Measurements from ENCODE around the gene YAP1.

The YAP1 gene

DNA sequence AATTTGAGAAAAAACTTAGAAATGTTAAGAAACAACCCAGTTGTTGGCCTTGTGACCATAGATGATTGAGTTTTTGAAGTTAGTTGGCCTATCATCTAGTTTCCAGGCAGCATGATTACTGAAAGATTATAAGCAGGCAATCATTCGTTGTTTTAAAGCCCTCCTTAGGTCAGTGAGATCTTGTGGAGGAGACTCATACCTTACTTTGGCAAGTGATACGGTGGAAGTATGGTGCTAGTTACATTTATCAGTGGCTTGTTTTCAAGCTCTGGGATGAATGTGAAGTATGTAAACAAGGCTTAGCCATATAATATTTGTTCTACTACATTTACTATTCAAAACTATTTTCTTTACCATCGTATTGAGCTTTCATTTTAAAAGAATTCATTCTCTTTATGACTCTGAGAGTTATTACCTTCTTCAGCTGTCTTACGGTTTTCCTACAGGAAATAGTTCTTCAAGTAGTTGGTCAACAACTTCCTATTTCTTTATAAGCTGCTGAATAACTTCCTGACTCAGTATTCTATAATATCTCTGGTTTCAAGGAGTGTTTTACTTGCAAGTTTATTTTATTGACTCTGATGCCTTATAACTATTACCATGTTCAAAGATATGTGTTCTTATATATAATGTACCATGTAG is 7.3 kb downstream of the YAP1 start:
- DNase-seq (ENCODE audit: low read depth, low spot score), result no peak

DNA sequence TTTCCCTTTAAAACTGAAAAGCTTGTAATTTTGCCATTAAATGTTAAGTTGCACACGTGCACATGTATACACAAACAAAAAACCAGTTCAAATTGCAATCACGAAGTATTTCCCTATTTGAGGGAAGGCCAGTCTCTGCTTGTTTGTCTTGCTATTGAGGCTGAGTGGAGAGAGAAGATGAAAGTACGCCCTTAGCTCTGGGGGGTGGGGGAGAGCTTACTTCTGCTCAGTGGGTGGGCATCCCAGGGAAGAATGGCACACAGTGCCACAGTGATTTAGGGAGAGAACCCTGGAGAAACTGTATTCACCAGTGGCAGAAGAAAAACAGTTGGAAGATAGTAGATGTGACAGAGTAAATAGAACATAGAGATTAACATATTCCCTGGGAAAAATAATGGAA is 8.7 kb downstream of the YAP1 start:
- DNase-seq (ENCODE audit: low read depth, low spot score), result no peak

DNA sequence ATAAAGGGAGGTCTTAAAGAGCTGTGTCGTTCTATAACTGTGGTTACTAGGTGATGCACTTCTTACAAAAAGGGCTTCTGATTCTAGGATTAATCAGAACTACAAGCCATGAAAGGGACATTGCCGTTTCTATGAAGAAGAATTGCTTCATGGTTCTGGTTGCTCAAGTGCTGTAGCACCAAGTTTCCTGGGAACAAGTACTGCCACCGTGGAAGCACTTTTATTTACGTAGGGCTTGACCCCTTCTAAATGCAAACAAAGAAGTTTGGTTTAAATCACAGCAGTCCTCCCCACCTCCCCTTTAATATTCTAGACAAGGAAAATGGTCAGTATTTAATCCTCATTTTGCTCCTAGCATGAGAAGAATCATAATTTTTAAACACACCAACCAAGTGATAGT is 9.8 kb downstream of the YAP1 start:
- DNase-seq (ENCODE audit: low read depth, low spot score), result no peak

DNA sequence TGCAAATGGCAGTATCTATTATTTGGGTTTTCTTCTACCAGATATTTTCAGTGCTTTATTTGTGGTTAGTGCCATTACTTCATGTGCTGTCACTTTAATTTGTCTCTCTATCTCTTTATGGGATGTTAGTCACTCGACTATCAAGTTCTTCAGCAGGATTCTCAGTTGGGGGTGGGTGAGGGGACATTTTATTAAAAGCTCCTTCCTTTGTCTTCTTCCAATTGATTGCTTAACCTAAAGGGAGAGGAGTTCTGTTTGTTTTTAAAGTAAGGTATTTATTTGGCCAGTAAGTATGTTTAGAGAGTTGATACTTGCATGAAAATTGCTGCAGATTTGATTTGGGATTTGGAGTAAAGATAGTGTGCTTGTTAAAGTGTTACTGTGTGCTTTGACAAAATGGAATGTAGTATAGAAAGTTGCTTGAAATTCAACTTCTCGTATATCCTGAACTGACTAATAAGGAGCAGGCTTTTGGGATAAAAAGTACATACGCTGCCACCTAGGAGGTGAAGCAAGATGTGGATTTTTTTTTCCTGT is 10.3 kb downstream of the YAP1 start:
- DNase-seq (ENCODE audit: low read depth, low spot score), result no peak

DNA sequence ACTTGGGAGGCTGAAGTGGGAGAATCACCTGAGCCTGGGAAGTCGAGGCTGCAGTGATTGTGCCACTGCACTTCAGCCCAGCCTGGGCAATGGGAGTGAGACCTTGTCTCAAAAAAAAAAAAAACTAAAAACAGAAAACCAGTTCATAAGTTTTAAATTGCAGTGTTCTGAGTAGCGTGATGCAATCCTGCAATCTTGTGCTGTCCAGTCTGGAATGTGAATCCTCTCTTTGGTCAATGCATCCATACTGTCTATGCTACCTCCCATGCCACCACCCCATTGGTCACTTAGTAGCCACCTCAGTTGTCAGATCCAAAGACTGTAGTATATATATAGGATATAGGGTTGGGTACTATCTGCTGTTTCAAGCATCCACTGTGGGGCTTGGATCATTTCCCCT is 11.1 kb downstream of the YAP1 start:
- no peak for DNase-seq (ENCODE audit: low read depth, low spot score)

DNA sequence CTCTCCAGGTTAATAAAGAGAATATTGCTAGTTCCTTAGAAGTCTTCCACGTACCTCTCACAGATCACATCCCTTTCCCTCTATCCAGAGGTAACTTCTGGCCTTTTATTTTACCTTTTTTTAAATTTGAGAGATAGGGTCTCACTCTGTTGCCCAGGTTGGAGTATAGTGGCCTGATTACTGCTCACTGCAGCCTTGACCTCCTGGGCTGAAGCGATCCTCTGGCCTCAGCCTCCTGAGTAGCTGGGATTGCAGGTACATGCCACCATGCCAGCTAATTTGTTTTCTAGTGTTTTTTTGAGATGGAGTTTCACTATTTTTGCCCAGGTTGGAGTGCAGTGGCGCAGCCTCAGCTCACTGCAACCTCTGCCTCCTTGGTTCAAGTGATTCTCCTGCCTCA is 24.4 kb downstream of the YAP1 start:
- DNase-seq (ENCODE audit: low read depth, low spot score), result no peak

DNA sequence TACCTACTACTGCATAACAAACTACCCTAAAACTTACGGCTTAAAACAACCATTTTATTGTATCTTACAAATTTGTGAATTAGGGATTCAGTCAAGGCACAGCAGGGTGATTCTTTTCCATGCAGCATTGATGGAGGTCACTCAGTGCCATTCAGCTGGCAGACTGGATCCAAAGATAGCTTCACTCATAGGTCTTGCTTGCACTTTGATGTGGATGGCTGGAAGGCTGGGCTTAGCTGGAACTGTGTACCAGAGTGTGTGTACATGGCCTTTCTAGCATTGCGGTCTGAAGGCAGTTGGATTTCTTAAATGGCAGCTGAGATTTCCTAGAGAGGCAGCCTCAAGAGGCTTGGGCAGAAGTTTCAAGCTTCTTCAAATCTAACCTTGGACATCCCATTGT is 25.0 kb downstream of the YAP1 start:
- no peak for DNase-seq (ENCODE audit: low read depth, low spot score)

DNA sequence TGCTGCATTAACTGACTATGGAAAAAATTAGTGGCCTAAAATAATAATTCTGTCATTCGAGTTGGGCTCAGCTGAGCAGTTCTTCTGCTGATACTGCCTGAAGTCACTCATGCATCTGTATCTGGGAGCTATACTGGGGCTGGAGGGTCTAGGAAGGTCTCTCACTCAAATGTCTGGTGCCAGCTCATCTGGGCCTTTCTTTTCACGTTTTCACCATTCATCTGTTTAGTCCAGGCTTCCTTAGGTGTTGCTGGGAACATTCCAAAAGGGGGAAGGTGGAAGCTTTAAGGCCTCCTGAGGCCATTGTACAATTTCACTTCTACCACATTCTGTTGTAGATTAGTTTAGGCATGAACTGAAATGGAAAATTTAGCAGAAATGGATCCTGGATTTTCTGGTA is 28.0 kb downstream of the YAP1 start:
- DNase-seq (ENCODE audit: low read depth, low spot score), result no peak

DNA sequence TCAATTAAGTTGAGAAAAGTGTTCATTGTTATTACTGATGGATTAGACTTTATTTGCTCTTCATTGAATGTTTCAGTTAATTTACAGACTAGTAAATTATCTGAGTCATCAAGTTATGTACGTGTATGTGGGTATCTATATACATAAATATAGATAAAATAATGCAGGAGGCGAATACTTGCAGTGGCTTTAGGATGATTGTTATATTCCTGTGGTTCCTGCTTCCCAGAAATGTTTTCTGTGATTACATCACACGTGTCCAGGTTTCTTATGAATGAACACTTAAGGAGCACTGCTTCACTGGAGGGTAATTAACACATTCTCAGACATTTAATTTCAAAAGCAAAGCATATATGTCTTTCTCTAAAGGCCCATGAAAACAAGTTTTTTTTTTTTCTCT is 28.4 kb downstream of the YAP1 start:
- DNase-seq (ENCODE audit: low read depth, low spot score), result no peak

DNA sequence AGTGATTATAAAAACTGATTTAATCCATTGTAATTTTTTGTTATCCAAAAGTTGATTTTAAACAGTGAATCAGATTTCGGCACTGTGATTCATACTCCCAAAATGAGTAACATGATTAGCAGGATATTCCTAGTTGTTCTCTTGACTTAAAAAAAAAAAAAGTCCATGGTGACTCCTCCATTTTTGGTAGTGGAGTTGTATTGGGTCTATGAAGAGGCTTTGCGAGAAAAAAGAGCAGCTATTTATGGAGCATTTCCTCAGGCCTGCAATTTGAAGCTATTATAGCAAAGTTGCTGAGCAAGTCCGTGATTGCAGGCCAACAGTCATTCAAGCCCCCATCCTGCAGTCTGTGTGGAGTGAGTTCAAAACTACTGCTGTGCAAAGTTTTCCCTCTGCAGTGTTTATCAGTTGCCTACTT is 28.8 kb downstream of the YAP1 start:
- DNase-seq (ENCODE audit: low read depth, low spot score), result no peak

DNA sequence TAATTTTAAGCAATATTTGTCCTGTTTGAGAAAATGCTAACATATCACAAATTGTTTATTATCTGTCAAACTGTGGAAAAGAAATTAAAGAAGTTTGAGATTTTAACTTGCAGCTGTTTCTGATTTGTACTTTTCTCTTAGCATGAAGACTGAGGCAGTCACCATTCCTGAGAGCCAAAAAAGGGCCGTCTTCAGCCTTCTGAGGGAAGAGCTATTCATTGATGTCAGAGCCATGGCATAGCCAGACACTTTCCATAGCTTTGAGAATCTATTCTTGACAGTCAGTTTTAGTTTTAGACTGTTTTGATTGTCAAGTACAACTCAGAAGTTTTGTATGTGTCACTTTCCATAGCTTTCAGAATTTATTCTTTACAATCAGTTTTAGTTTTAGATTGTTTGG is 32.1 kb downstream of the YAP1 start:
- no peak for DNase-seq (ENCODE audit: low read depth, low spot score)

DNA sequence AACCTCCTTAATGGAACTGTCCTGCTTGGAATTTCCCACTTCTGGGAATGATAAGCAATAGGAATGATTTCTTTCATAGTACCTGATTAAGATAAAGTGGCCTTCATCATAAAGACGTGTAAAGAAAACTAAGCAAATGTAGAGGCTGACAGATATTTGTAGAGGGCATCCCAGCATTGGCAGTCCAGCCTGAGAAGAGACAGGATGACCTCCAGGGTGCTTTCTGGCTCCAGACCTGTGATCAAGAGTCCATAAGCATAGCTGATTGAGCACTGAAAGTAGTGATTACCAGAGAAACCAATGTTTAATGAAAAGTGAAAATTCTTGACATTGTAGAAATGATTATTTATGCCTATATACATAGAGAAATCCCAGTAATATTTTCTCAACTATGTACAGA is 33.6 kb downstream of the YAP1 start:
- DNase-seq (ENCODE audit: low read depth, low spot score), result no peak

DNA sequence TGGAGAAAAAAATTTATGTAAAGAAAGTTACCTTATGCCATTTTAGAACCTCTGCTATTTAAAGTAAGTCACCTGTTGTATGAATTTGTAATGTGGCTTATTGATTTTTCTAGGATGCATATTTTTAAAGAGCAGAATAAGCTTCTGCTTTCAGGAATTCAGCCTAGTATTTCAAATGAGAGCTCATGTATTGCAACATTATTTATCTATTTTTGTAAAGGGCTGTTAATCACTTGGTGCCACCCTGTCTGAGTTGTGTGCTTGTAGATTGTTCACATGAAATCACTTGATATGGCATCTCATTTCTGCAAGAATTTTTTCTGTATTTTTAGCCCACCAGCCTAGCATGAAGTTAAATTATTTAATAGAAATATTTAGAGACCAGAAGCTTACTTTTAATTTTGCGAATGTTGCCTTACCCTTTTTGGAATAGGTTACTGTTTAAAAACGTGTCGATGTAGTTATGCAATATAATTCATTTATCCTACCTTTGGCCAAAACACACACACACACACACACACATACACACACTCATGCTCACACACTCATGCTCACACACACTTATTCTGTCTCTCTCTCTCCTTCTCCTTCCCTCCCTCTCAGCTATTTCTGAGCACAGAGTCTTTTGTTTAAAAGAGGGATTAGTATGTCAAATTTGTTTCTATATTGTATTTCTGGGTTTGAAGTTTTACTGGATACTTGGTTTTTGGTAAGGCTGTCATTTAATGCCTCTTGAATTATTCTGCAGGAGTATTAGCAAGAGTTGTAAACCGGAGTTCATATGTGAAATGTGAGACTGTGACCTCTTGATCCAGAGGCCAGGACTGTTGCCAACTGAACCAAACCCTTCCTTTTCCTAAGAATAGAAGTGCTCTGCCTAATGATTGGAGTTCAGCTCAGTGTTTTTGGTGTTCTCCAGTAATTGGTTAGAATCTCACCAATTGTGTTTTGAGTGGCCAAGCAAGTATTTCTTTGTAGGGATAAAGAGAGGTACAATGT is 34.4 kb downstream of the YAP1 start:
- no peak for DNase-seq (ENCODE audit: low read depth, low spot score)

DNA sequence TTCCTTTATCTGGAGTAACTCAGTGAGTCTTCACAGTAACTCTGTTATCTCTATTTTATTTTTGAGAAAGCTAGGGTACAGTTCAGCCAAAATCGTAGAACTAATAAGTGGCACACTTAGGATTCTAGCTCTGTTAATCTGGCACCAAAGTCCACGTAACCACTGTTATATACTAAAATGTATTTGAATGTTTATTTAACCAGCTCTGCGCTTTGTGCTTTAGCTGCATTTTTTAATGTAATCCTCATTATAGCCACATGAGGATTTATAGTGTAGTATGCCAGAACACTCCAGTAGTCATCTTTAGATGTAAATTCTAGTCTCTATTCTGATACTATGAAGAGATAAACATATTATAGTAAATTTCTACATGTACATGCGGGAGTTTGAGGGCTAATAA is 36.8 kb downstream of the YAP1 start:
- DNase-seq (ENCODE audit: low read depth, low spot score), result no peak

DNA sequence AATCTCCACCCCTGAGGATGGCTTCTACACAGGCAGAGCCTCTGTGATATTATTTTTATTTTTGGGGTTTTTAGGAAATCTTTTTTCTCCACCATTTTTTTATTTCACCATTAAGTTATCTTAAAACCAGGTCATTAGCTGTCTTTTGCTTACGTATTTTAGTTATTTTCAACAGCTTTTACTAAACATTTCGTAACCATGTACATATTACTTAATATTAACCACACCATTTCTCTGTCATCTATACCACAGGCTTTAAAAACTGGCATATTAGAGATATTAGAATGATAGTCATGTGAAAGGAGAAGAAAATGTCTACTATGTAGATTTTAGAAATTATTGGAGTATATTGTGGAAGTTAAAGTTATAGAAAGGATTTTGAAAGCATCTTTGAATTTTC is 37.4 kb downstream of the YAP1 start:
- no peak for DNase-seq (ENCODE audit: low read depth, low spot score)

DNA sequence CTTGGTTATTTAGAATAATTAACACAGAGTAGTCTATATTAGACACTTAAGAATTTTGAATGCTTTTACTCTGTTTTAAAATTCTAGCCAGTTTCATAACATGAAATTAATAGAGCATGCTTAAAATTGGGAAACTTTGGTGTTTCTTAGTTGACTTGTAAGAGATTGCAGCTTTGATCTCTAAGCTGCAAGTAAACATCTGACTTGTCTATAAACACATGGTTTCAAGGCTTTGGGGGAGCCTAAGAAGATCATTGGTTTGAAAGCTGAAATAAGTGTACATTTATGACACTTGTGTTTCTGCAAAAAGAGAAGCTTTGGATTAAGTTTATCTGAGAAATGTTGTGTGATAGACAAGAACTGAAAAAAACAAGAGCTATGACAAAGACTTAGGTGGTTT is 37.8 kb downstream of the YAP1 start:
- no peak for DNase-seq (ENCODE audit: low read depth, low spot score)

DNA sequence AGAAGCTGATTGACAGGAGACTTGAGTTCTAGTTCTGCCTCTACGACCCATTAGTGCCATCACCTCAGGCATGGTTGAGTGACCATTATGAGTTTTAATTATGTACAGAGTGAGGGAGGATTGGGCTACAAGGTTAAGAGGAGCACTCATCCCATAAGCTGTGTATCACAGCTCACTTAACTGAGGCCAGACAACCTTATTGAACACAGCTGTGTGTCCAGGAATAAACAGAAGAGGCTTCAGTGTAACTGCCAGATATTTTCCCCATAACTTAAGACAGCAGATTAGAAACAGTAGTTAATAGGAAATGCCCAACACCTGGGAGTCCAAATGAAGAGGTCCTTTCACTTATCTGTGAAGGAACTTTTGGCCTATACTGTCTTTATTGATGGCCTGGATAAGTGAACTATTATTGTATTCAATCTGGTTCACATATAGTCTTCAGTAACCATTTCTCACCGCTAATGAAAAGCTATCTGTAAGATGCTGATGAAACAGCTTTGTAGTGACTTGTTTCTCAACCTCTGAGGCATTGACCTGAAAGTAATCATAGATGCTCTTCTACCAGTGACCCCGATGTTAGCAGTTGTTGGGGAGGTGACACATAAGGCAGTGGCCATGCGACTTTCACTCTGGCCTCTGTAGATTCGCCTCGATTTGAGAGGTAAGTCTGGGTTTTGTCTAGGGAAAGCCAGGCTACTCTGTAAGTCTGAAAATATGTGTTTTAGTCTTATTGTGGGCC is 41.7 kb downstream of the YAP1 start:
- no peak for DNase-seq (ENCODE audit: low read depth, low spot score)

DNA sequence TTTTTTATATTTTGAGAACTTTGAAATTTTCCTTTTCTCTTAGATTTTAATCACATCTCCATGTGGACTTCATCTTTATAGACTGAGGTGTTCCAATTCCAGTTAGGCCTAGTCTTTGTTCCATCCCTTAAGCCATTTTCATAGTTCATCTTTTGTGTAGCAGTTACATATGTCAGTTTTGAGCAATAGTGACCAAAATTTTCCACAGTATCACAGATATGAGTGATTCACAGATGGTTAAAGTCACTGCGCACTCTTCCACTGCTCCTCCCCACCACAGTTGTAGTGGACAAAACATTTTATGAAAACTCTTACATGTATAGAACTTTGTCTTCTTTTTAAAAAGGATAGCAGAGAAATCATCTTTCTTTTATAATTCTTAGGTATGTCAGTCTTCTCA is 42.8 kb downstream of the YAP1 start:
- DNase-seq (ENCODE audit: low read depth, low spot score), result no peak

DNA sequence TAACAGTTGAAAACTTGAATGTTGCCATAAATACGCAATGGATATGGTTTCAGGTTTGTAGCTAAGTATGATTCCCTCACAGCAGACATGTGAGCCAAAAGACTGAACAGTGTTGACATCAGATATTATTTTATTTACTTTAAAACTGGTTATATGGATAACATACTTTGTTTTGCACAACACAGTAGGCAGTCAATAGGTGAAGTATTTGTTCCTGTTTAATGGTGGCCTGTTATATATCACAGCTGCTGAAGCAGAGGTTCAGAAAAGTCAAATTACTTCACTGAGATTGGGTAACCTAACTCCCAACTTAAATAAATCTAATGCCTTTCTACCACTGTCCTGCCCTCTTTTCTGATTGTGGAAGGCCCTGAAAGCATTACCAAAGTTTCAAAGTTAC is 44.6 kb downstream of the YAP1 start:
- no peak for DNase-seq (ENCODE audit: low read depth, low spot score)

DNA sequence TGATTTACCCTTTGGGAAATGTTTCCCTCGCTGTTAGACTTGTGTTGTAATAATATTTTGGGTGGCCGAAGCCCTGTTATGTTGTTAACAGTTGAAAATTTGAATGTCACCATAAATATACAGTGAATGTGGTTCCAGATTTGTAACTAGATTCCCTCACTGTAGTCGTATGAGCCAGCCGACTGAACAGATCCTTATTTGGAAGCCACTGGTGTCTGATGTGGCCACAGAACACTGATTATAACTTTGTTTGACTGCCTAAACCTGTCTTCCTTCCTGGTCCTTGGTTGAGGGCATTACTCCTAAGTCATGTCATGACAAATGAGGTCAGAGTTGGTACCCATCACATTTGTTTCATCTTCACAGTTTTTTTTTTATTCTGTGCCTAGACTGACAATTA is 45.4 kb downstream of the YAP1 start:
- DNase-seq (ENCODE audit: low read depth, low spot score), result no peak

DNA sequence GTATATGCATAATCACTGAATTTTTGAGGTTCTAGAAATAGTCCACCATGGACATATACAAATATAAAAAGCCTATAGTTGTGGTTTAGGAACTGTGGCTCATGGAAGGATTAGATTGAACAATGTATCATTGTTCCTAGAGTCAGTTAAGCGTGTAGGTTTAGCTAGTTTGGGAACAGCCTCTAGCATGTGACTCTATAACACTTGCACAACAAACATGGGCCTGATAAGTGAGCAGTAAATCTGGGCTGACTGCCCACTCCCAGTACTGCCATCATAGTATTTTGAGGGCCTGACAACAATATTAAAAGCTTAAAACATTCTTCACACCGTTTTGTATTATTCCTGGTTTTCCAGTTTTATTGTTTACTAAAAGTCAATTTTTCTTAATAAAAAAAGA is 47.0 kb downstream of the YAP1 start:
- no peak for DNase-seq (ENCODE audit: low read depth, low spot score)

DNA sequence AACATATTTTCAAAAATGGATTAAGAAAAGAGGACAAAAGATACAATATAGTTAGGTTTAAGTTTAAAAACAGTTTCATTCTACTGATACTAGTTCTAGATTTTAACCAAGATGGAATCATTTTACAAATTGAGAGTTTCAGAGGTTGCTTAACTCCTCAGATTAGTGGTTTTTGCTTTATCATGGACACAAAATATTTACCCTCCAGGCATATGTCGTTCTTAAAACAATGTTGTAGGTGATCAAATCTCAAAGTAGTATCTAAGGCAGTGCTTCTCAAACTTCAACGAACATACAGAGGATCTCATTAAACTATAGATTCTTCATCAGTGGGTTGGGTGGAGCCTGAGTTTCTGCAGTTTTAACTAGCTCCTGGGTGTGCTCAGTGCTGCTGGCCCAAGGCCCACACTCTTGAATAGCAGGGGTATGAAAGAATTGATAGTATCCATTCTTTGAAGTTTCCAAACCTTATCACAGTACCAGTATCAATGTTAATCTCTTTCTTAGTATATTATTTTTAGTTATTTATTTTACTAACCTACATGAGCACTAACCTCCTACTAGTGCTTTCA is 48.0 kb downstream of the YAP1 start:
- DNase-seq (ENCODE audit: low read depth, low spot score), result no peak

Measured in activated CD4-positive, CD25-positive, alpha-beta regulatory T cell treated with anti-CD3 and anti-CD28 coated beads, Interleukin-2, amount 50 U/mL, for 16 hours (primary cell).